ENCODE measurements around the gene SH3PXD2A. TPM values are rescaled to one million over a fixed set of nuclear protein-coding genes. Genes with fewer than 3 reads are reported as not detected.

Gene SH3PXD2A
- total RNA-seq, 1 experiment from 2014 or later = 54.9 TPM

- Histone ChIP-seq H3K27me3 (replicated peaks; ENCODE audit: insufficient read depth, low read depth, low read length, poor library complexity) (no peaks in the 10 kb centered on the region), H3K36me3 (ENCODE audit: insufficient read depth, low read length, poor library complexity, severe bottlenecking) (no peaks in the 10 kb centered on the region), H3K9me3 (ENCODE audit: low read depth, low read length, poor library complexity, severe bottlenecking) (no peaks in the 10 kb centered on the region), H3K4me1 (ENCODE audit: insufficient read depth, low read length, poor library complexity, severe bottlenecking) (peaks cover 23% of the 10 kb centered on the region), H3K4me3 (ENCODE audit: low read depth, low read length, poor library complexity, severe bottlenecking) (no peak overlapping the region), H3K27ac (ENCODE audit: low read depth, low read length, poor library complexity, severe bottlenecking) (peak overlapping the region; percentile 34)
- POLR2A ChIA-PET (ENCODE audit: low non-redundant PET) = interaction anchor here (0.5 kb wide), 1 partner anchor 93 kb away, joined by 3 read pairs; no protein-coding TSS in a partner anchor
- TF ChIP-seq EZH2 (IDR thresholded peaks at IDR 0.05; ENCODE audit: borderline replicate concordance, low read depth, low read length, poor library complexity, severe bottlenecking) (no peak), CTCF (conservative IDR thresholded peaks at IDR 0.05; ENCODE audit: low read depth, low read length) (no peak)
- no peak for DNase-seq (ENCODE audit: low spot score)
- CTCF ChIA-PET = no interaction called here
- intact Hi-C loops (cut with micrococcal nuclease; ENCODE audit: unreplicated experiment) = no loop called here
- no TSS peak for BruUV-seq (replicated peaks)
Measured at GRCh38 chr10:103758294-103758681, 97.1 kb downstream of the SH3PXD2A start.

- intact Hi-C loops (cut with micrococcal nuclease; ENCODE audit: unreplicated experiment) = no loop called here
- peaks cover 17% of the 10 kb centered on the region for H3K4me1 ChIP-seq (ENCODE audit: insufficient read depth, low read length, poor library complexity, severe bottlenecking)
- no peak for DNase-seq (ENCODE audit: low spot score)
- no TSS peak for BruUV-seq (replicated peaks)
- POLR2A ChIA-PET (ENCODE audit: low non-redundant PET) = no interaction called here
- H3K27me3 ChIP-seq (replicated peaks; ENCODE audit: insufficient read depth, low read depth, low read length, poor library complexity) = no peaks in the 10 kb centered on the region
- TF ChIP-seq CTCF (conservative IDR thresholded peaks at IDR 0.05; ENCODE audit: low read depth, low read length) (no peak), EZH2 (IDR thresholded peaks at IDR 0.05; ENCODE audit: borderline replicate concordance, low read depth, low read length, poor library complexity, severe bottlenecking) (no peak)
- no peaks in the 10 kb centered on the region for H3K9me3 ChIP-seq (ENCODE audit: low read depth, low read length, poor library complexity, severe bottlenecking)
- H3K27ac ChIP-seq (ENCODE audit: low read depth, low read length, poor library complexity, severe bottlenecking) = peak overlapping the region; percentile 34
- CTCF ChIA-PET = no interaction called here
- H3K4me3 ChIP-seq (ENCODE audit: low read depth, low read length, poor library complexity, severe bottlenecking) = no peak overlapping the region
- no peaks in the 10 kb centered on the region for H3K36me3 ChIP-seq (ENCODE audit: insufficient read depth, low read length, poor library complexity, severe bottlenecking)
Measured at GRCh38 chr10:103757531-103758293, 97.7 kb downstream of the SH3PXD2A start.

DNA sequence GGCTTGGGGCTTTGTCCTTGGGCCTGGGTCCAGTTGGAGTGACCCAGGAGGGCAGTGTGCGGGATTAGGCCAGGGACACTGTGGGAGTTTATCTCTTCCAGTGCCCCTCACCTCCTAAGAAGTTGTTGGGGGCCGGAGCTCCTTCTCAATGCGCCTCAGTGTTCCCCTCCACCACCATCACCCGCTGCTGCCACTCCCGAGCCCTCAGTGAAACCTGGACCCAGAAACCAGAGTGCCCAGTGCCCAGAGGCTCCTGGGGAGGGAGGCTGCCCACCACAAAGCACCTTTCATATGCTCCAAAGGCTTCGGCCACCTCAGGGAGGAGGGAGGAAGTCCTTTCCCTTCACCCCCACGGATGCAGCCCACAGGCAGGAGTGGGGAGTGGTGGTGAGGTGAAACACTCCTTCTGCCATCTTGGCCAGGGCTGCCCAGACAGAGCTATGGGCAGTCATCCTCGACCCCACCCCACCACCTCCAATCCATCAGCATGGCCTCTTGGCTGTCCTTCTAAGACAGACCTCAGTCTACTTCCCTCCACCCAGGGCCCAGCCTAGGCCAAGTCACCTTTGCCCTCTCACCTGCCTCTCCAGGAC, 99.0 kb downstream of the SH3PXD2A start:
- Histone ChIP-seq H3K36me3 (ENCODE audit: insufficient read depth, low read length, poor library complexity, severe bottlenecking) (no peaks in the 10 kb centered on the region), H3K9me3 (ENCODE audit: low read depth, low read length, poor library complexity, severe bottlenecking) (no peaks in the 10 kb centered on the region), H3K27ac (ENCODE audit: low read depth, low read length, poor library complexity, severe bottlenecking) (no peak overlapping the region), H3K4me3 (ENCODE audit: low read depth, low read length, poor library complexity, severe bottlenecking) (no peak overlapping the region), H3K27me3 (replicated peaks; ENCODE audit: insufficient read depth, low read depth, low read length, poor library complexity) (no peaks in the 10 kb centered on the region), H3K4me1 (ENCODE audit: insufficient read depth, low read length, poor library complexity, severe bottlenecking) (peaks cover 17% of the 10 kb centered on the region)
- no peak for DNase-seq (ENCODE audit: low spot score)
- ChIA-PET POLR2A (ENCODE audit: low non-redundant PET) (no interaction called here), CTCF (no interaction called here)
- TF ChIP-seq EZH2 (IDR thresholded peaks at IDR 0.05; ENCODE audit: borderline replicate concordance, low read depth, low read length, poor library complexity, severe bottlenecking) = no peak
- no peak for TF ChIP-seq CTCF (conservative IDR thresholded peaks at IDR 0.05; ENCODE audit: low read depth, low read length)
- BruUV-seq (replicated peaks) = no TSS peak
- intact Hi-C loops (cut with micrococcal nuclease; ENCODE audit: unreplicated experiment) = no loop called here
